CD4-positive, CD25-positive, alpha-beta regulatory T cell (primary cell): ENCODE results near the gene BMS1. TPM values are rescaled to one million over a fixed set of nuclear protein-coding genes. Genes with fewer than 3 reads are reported as not detected.
"Not testable (repeated sequence)": the region's sequence is repeated elsewhere in the genome, so short reads cannot be mapped to it uniquely, and the experiment has no call there.

Source experiments
- ATAC-seq, 2 donors: fragments of 150-1000 bp; cut with Tn5 transposase; one replicate each; pipeline ENCODE4 v1.10.0; 2021; ENCODE audit warnings: low read depth in 2 of 2, moderate number of reproducible peaks in 2 of 2, moderate library complexity in 1 of 2
- DNase-seq, 3 donors: peaks; one replicate each; pipeline versions ENCODE4 v3.0.0 to v3.0.0-alpha.2; 2012 to 2022; ENCODE audit warnings: mixed read lengths in 1 of 3
- H3K27ac ChIP-seq: one replicate; pipeline ENCODE4 v1.7.0; 2013; ENCODE audit warnings: mild to moderate bottlenecking, low read length; ENCODE audit not compliant: insufficient read depth, poor library complexity, severe bottlenecking
- H3K27me3 ChIP-seq: one replicate; pipeline ENCODE4 v1.7.0; 2013; ENCODE audit warnings: low read length; ENCODE audit not compliant: control insufficient read depth, insufficient read depth
- H3K36me3 ChIP-seq: one replicate; pipeline ENCODE4 v1.7.0; 2013; ENCODE audit warnings: mild to moderate bottlenecking, low read length, moderate library complexity; ENCODE audit not compliant: control insufficient read depth, insufficient read depth
- H3K4me1 ChIP-seq: 2 replicates; pipeline ENCODE4 v1.7.0; 2013; ENCODE audit warnings: mild to moderate bottlenecking, low read length; ENCODE audit not compliant: insufficient read depth, control insufficient read depth, poor library complexity, severe bottlenecking
- H3K4me3 ChIP-seq: one replicate; pipeline ENCODE4 v1.7.0; 2013; ENCODE audit warnings: low read depth, mild to moderate bottlenecking, low read length, moderate library complexity
- H3K9me3 ChIP-seq, 2 experiments: 1 replicate in 1 of 2; 2 replicates in 1 of 2; pipeline ENCODE4 v1.7.0; 2013; ENCODE audit warnings: low read length in 2 of 2, mild to moderate bottlenecking in 1 of 2, moderate library complexity in 1 of 2; ENCODE audit not compliant: control insufficient read depth in 2 of 2
- H3K27ac Mint-ChIP-seq, 3 donors: one replicate each; pipeline ENCODE4 v1.8.0; 2020 to 2022; ENCODE audit warnings: mild to moderate bottlenecking in 3 of 3, mixed read lengths in 3 of 3, moderate library complexity in 2 of 3
- H3K27me3 Mint-ChIP-seq: one replicate; pipeline ENCODE4 v1.8.0; 2022; ENCODE audit warnings: mild to moderate bottlenecking, mixed read lengths
- H3K36me3 Mint-ChIP-seq: one replicate; pipeline ENCODE4 v1.8.0; 2020; ENCODE audit warnings: mixed read lengths
- H3K4me1 Mint-ChIP-seq, 4 donors: one replicate each; pipeline ENCODE4 v1.8.0; 2020 to 2022; ENCODE audit warnings: mixed read lengths in 4 of 4, mild to moderate bottlenecking in 1 of 4
- H3K4me3 Mint-ChIP-seq, 4 donors: one replicate each; pipeline ENCODE4 v1.8.0; 2020 to 2022; ENCODE audit warnings: mild to moderate bottlenecking in 4 of 4, mixed read lengths in 4 of 4, moderate library complexity in 3 of 4
- H3K9me3 Mint-ChIP-seq, 7 donors: one replicate each; pipeline ENCODE4 v1.8.0; 2020 to 2022; ENCODE audit warnings: mixed read lengths in 7 of 7, mild to moderate bottlenecking in 3 of 7, moderate library complexity in 2 of 7
- polyA plus RNA-seq, 4 donors: library from polyadenylated mRNA; unstranded; fragments of 300-500 nt; fragmentation: Illumina TruSeq; gene quantifications; one replicate each; pipeline ENCODE4 v1.2.3, GENCODE V29; 2021
- total RNA-seq: library from RNA; stranded (reverse); gene quantifications from one replicate; pipeline ENCODE4 v1.2.3, GENCODE V29; 2022

BMS1 gene, protein sequence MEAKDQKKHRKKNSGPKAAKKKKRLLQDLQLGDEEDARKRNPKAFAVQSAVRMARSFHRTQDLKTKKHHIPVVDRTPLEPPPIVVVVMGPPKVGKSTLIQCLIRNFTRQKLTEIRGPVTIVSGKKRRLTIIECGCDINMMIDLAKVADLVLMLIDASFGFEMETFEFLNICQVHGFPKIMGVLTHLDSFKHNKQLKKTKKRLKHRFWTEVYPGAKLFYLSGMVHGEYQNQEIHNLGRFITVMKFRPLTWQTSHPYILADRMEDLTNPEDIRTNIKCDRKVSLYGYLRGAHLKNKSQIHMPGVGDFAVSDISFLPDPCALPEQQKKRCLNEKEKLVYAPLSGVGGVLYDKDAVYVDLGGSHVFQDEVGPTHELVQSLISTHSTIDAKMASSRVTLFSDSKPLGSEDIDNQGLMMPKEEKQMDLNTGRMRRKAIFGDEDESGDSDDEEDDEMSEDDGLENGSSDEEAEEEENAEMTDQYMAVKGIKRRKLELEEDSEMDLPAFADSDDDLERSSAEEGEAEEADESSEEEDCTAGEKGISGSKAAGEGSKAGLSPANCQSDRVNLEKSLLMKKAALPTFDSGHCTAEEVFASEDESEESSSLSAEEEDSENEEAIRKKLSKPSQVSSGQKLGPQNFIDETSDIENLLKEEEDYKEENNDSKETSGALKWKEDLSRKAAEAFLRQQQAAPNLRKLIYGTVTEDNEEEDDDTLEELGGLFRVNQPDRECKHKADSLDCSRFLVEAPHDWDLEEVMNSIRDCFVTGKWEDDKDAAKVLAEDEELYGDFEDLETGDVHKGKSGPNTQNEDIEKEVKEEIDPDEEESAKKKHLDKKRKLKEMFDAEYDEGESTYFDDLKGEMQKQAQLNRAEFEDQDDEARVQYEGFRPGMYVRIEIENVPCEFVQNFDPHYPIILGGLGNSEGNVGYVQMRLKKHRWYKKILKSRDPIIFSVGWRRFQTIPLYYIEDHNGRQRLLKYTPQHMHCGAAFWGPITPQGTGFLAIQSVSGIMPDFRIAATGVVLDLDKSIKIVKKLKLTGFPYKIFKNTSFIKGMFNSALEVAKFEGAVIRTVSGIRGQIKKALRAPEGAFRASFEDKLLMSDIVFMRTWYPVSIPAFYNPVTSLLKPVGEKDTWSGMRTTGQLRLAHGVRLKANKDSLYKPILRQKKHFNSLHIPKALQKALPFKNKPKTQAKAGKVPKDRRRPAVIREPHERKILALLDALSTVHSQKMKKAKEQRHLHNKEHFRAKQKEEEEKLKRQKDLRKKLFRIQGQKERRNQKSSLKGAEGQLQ
- total RNA-seq (10.9 TPM), polyA plus RNA-seq (10 to 100 TPM in 2 of 4 donors, 1 to 10 TPM in 2; 8.6 to 11.7 (median 10.3) TPM)

DNA sequence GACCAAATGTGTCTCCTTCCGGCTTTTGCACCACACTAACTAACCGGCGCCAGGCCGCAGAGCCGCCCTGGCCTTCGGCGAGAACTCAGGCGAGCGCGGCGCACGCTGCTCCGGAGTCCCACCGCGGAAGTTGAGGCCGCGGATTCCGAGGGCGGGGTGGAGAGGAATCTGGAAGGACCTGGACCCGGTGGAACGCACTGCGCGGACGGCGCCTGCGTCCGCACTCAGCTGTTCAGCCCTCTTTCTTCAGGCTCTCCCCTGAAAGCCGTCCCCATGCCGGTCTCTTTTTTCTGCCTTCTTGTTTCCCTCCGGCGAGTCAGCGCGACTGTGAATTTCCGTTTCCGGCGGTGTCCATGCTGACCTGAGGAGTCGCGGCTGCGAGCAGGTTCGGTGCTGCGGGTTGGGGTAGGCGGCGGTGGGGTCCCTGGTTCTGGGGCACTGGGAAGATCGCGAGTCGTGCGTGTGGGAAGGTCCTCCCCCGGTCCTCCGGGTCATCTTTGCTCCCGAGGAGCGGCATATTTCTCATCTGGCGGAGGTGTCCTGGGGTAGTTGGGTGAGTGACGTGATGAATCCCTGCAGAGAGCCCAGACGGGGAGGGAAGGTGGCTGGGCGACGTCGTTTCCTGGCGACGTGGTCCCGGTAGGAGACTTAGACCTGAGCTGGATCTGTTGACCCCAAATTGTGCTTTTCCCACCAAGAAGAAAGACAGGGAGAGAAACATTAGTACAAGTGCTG is at the start of gene BMS1:
Gene BMS1 (plus strand): TSS at position 350 of the 735 bp plus-strand sequence. CDS start 1,600 bp downstream, outside the sequence.
- peak within 1 kb of the TSS; percentile 95 to 98 (median 95) for H3K27ac Mint-ChIP-seq
- Histone ChIP-seq H3K9me3 (no peaks in the 10 kb centered on the region), H3K27ac (peak within 1 kb of the TSS; percentile 80), H3K27me3 (no peaks in the 10 kb centered on the region), H3K4me1 (peaks cover 14% of the 10 kb centered on the region), H3K36me3 (peaks cover 32% of the 10 kb centered on the region), H3K4me3 (peak within 1 kb of the TSS; percentile 97)
- DNase-seq (peak; percentile 75 to 96 (median 90)), ATAC-seq (peak; percentile 90 to 92)
- peaks cover 16% of the 10 kb centered on the region for H3K36me3 Mint-ChIP-seq
- H3K9me3 Mint-ChIP-seq, result peaks cover 0 to 1% (median 0%) of the 10 kb centered on the region in 7 donors
- H3K27me3 Mint-ChIP-seq, result no peaks in the 10 kb centered on the region
- H3K4me1 Mint-ChIP-seq, result peaks cover 13 to 46% (median 20%) of the 10 kb centered on the region in 4 donors
- peak within 1 kb of the TSS; percentile 95 to 98 (median 96) for H3K4me3 Mint-ChIP-seq

DNA sequence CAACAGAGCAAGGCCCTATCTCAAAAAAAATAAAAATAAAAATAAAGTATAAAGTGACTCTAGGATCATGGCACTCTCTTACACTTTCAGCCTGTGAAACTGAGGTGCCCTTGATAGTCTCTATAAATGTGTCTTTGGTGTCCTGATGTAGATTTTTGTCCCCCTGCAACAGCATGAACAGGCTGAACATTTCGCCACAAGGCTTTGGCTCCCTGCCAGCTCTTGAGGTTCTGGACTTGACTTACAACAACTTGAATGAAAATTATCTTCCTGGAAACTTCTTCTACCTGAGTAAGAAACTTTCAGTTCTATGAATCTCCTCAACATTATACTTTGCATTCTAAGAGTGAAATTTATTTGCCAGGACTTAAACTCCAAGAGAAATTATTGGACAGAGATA is 48.1 kb upstream of the BMS1 start:
- no peak overlapping the region for H3K4me3 ChIP-seq
- H3K27ac Mint-ChIP-seq, result no peak overlapping the region
- peaks cover 6% of the 10 kb centered on the region for H3K27me3 Mint-ChIP-seq
- H3K4me3 Mint-ChIP-seq, result no peak overlapping the region
- no peaks in the 10 kb centered on the region for H3K4me1 ChIP-seq
- H3K27ac ChIP-seq, result no peak overlapping the region
- ATAC-seq (no peak), DNase-seq (no peak)
- H3K9me3 Mint-ChIP-seq, result peaks cover 0 to 6% (median 0%) of the 10 kb centered on the region in 7 donors
- peaks cover 2% of the 10 kb centered on the region for H3K27me3 ChIP-seq
- H3K9me3 ChIP-seq, result no peaks in the 10 kb centered on the region
- H3K4me1 Mint-ChIP-seq, result peaks cover 0 to 3% (median 0%) of the 10 kb centered on the region in 4 donors
- no peaks in the 10 kb centered on the region for H3K36me3 Mint-ChIP-seq
- H3K36me3 ChIP-seq, result no peaks in the 10 kb centered on the region

- Mint-ChIP-seq H3K27ac (no peak overlapping the region), H3K4me3 (no peak overlapping the region), H3K9me3 (peaks cover 0 to 24% (median 9%) of the 10 kb centered on the region in 7 donors), H3K36me3 (no peaks in the 10 kb centered on the region), H3K27me3 (no peaks in the 10 kb centered on the region), H3K4me1 (peaks cover 0 to 3% (median 0%) of the 10 kb centered on the region in 4 donors)
- Histone ChIP-seq H3K36me3 (no peaks in the 10 kb centered on the region), H3K4me1 (no peaks in the 10 kb centered on the region), H3K4me3 (no peak overlapping the region), H3K27ac (no peak overlapping the region), H3K27me3 (peaks cover 2% of the 10 kb centered on the region), H3K9me3 (peaks cover 0 to 8% of the 10 kb centered on the region in 2 experiments)
- DNase-seq, result no peak
- no peak for ATAC-seq
Observed at GRCh38 chr10:42738679-42739078, 43.9 kb upstream of the BMS1 start.

DNA sequence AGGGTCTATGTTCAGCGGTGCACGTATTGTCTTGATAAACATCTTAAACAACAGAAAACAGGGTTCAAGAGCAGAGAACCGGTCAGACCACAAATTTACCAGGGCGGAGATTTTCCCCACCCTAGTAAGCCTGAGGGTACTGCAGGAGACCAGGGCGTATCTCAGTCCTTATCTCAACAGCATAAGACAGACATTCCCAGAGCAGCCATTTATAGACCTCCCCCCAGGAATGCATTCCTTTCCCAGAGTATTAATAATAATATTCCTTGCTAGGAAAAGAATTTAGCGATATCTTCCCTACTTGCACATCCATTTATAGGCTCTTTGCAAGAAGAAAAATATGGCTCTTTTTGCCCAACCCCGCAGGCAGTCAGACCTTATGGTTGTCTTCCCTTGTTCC is 41.1 kb upstream of the BMS1 start:
- H3K4me1 Mint-ChIP-seq, H3K36me3 ChIP-seq, ATAC-seq, H3K9me3 ChIP-seq, H3K36me3 Mint-ChIP-seq, H3K4me1 ChIP-seq, H3K4me3 ChIP-seq, H3K27ac ChIP-seq, H3K27me3 Mint-ChIP-seq, H3K4me3 Mint-ChIP-seq, DNase-seq, H3K27me3 ChIP-seq: not testable (repeated sequence)
- Mint-ChIP-seq H3K27ac (peak overlapping the region in 1 of 3 donors; percentile 23), H3K9me3 (peaks cover 0 to 26% (median 9%) of the 10 kb centered on the region in 7 donors)

DNA sequence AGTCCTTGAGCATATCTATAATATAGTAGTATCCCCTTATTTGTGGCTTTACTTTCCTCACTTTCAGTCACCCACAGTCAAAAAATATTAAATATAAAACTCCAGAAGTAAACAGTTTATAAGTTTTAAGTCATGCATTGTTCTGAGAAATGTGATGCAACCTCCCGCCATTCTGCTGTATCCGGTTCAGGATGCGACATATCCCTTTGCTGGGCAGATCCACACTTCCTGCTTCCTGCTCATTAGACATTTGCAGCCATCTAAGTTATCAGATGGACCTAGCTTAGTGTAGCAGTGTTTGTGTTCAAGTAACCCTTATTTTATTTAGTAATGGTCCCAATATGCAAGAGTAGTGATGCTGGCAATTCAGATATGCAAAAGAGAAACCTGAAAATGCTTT is 38.9 kb upstream of the BMS1 start:
- H3K36me3 Mint-ChIP-seq, result no peaks in the 10 kb centered on the region
- no peak for ATAC-seq
- Histone ChIP-seq H3K4me1 (no peaks in the 10 kb centered on the region), H3K27ac (no peak overlapping the region), H3K9me3 (peaks cover 0 to 8% of the 10 kb centered on the region in 2 experiments), H3K36me3 (no peaks in the 10 kb centered on the region), H3K4me3 (no peak overlapping the region), H3K27me3 (no peaks in the 10 kb centered on the region)
- peaks cover 8% of the 10 kb centered on the region for H3K27me3 Mint-ChIP-seq
- H3K4me1 Mint-ChIP-seq, result no peaks in the 10 kb centered on the region
- peaks cover 0 to 22% (median 9%) of the 10 kb centered on the region in 7 donors for H3K9me3 Mint-ChIP-seq
- no peak for DNase-seq
- H3K27ac Mint-ChIP-seq, result no peak overlapping the region
- H3K4me3 Mint-ChIP-seq, result no peak overlapping the region

DNA sequence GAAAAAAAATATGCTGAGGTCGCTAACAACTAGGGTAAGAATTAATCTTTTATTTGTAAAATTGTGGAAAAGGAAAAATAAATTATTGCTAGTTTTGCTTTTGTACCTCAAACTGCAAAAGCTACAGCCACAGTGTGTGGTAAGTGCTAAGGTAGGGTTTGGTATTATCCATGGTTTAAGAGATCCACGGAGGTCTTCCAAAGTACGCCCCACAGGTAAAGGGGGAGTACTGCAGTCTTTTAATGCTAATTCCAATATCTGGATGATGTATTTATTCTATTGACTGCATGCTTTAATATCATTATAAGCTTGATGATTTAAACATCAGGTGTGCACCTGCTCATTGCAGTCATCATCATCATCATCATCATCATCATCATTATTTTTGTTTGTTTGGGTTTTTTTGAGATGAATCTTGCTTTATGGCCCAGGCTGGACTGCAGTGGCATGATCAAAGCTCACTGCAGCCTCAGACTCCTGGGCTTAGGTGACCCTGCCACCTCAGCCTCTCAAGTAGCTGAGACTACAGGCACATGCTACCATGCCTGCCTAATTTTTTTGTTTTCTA is 38.4 kb upstream of the BMS1 start:
- Histone ChIP-seq H3K9me3 (peaks cover 0 to 8% of the 10 kb centered on the region in 2 experiments), H3K4me3 (no peak overlapping the region), H3K36me3 (no peaks in the 10 kb centered on the region), H3K4me1 (no peaks in the 10 kb centered on the region), H3K27me3 (no peaks in the 10 kb centered on the region), H3K27ac (no peak overlapping the region)
- Mint-ChIP-seq H3K4me3 (no peak overlapping the region), H3K4me1 (no peaks in the 10 kb centered on the region), H3K36me3 (no peaks in the 10 kb centered on the region), H3K9me3 (peaks cover 0 to 20% (median 9%) of the 10 kb centered on the region in 7 donors), H3K27me3 (peaks cover 8% of the 10 kb centered on the region), H3K27ac (no peak overlapping the region)
- ATAC-seq (no peak), DNase-seq (no peak)
